Raji (cell line): ENCODE measurements around the gene MRC2.

ENCODE experiments used
- POLR2A ChIP-seq: IDR thresholded peaks from 2 replicates; pipeline ENCODE4 v1.6.1; 2011; ENCODE audit warnings: low read depth, low read length, control low read depth; ENCODE audit not compliant: insufficient read depth

Gene MRC2, protein sequence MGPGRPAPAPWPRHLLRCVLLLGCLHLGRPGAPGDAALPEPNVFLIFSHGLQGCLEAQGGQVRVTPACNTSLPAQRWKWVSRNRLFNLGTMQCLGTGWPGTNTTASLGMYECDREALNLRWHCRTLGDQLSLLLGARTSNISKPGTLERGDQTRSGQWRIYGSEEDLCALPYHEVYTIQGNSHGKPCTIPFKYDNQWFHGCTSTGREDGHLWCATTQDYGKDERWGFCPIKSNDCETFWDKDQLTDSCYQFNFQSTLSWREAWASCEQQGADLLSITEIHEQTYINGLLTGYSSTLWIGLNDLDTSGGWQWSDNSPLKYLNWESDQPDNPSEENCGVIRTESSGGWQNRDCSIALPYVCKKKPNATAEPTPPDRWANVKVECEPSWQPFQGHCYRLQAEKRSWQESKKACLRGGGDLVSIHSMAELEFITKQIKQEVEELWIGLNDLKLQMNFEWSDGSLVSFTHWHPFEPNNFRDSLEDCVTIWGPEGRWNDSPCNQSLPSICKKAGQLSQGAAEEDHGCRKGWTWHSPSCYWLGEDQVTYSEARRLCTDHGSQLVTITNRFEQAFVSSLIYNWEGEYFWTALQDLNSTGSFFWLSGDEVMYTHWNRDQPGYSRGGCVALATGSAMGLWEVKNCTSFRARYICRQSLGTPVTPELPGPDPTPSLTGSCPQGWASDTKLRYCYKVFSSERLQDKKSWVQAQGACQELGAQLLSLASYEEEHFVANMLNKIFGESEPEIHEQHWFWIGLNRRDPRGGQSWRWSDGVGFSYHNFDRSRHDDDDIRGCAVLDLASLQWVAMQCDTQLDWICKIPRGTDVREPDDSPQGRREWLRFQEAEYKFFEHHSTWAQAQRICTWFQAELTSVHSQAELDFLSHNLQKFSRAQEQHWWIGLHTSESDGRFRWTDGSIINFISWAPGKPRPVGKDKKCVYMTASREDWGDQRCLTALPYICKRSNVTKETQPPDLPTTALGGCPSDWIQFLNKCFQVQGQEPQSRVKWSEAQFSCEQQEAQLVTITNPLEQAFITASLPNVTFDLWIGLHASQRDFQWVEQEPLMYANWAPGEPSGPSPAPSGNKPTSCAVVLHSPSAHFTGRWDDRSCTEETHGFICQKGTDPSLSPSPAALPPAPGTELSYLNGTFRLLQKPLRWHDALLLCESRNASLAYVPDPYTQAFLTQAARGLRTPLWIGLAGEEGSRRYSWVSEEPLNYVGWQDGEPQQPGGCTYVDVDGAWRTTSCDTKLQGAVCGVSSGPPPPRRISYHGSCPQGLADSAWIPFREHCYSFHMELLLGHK (N-terminal part only)

GRCh38 chr17:62627219-62627903, at the start of gene MRC2:
MRC2 (plus strand) TSS chr17:62627670; CDS start chr17:62627803, 133 bp downstream.
- no peak for TF ChIP-seq POLR2A

- TF ChIP-seq POLR2A = no peak
Measured at GRCh38 chr17:62578757-62579487, 48.5 kb upstream of the MRC2 start.

DNA sequence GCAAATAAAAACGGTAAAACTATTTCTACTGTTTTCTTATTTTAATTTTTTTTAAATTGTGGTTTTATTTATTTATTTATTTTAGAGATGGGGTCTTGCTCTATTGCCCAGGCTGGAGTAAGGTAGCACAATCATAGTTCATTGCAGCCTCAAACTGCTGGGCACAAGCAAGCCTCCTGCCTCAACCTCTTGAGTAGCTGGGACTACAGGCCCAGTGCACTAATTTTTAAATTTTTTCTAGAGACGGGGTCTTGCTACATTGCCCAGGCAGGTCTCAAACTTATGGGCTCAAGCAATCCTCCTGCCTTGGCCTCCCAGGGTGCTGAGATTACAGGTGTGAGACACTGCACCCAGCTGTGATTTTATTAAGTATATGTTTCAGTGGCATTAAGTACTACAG, 46.5 kb upstream of the MRC2 start:
- TF ChIP-seq POLR2A = no peak

DNA sequence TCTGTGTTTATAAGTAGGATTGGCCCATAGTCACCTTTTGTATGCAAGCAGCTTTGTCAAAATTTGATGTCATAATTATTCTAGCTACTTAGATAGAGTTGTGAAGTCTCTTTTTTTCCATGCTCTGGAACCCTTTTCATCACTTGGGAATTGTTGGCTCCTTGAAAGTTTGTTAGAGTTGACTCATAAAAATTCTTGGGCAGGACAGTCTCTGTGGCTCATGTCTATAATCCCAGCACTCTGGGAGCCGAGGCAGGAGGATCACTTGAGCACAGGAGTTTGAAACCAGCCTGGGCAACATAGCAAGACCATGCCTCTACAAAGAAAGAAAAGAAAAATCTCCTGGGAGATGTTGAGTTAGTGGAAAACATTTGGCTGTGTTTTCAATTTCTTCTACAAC, 45.7 kb upstream of the MRC2 start:
- TF ChIP-seq POLR2A = no peak

- TF ChIP-seq POLR2A = no peak
Measured at GRCh38 chr17:62587554-62587953, 39.9 kb upstream of the MRC2 start.

- no peak for TF ChIP-seq POLR2A
Measured at GRCh38 chr17:62588109-62588508, 39.4 kb upstream of the MRC2 start.

DNA sequence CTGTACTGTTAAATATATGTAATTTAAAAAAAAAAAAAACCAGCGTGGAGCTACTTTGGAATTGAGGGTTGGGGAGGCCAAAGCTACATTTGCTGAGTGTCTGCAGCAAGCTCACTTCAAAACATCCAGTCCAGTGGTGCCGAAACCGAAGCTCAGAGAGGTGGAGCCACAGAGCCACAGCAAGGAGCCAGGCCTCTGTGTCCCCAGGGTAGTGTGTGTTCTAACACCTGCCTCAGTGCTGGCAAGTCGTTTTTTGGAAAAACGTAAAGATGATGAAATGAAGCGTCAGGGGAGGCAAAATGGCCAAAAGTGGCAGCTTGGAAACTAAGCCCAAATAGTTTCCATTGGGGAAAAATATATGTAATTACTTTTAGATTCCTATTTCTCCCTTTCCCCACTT, 36.1 kb upstream of the MRC2 start:
- no peak for TF ChIP-seq POLR2A

DNA sequence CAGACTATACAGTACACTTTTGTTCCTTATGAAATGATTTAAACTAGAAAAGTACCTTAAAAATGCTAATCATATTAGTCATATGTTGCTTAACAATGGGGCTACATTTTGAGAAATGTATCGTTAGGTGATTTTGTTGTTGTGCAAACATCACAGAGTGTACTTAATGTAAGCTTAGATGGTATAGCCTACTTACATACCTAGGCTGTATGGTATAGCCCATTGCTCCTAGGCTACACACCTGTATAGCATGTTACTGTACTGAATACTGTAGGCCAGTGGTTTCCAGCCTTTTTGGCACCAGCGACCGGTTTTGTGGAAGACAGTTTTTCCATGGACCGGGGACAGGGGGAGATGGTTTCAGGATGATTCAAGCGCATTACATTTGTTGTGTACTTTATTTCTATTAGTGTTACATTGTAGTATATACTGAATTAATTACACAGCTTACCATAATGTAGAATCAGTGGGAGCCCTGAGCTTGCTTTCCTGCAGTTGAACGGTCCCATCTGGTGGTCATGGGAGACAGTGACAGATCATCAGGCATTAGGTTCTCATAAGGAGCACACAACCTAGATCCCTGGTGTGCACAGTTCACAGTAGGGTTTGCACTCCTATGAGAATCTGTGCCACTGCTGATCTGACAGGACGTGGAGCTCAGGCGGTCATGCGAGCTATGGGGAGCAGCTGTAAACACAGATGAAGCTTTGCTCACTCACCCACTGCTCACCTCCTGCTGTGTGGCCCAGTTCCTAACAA, 35.0 kb upstream of the MRC2 start:
- TF ChIP-seq POLR2A = no peak

GRCh38 chr17:62595484-62595883, 32.0 kb upstream of the MRC2 start:
- TF ChIP-seq POLR2A = no peak

GRCh38 chr17:62596662-62597061, 30.8 kb upstream of the MRC2 start:
- no peak for TF ChIP-seq POLR2A

DNA sequence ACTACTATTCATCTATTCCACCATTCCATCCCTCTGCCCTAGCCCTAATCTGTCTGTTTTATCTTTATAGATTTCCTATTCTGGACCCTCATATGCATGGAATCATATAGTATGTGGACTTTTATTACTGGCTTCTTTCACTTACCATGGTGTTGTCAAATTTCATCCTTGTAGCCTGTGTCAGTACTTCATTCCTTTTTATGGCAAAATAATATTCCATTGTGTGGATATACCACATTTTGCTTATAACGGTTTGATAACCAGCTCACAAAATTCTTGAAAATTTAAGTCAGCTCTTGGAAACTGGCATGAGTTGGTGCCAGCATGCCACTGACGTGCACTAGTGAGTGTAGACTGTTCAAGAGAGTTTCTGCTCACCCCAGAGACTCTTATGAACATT, 30.3 kb upstream of the MRC2 start:
- TF ChIP-seq POLR2A = no peak

DNA sequence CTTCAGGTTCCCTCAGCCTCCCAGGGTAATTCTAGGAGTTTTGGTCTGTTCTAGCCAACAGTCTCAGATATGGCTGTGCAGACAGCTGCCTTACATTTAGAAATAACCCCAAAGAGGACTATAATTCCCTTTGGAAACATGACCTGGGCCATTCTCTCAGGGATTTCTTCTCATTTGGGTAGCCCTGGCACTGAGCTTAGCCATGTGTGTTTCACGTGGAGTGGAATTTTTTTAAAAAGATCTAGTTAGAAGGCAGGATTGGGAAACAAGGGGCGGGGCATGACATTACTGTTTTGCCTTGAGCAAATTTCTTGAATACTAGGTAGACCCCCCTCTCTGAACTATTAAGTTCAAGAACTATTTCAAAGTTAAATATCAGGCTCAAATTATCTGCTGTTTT, 29.6 kb upstream of the MRC2 start:
- no peak for TF ChIP-seq POLR2A

DNA sequence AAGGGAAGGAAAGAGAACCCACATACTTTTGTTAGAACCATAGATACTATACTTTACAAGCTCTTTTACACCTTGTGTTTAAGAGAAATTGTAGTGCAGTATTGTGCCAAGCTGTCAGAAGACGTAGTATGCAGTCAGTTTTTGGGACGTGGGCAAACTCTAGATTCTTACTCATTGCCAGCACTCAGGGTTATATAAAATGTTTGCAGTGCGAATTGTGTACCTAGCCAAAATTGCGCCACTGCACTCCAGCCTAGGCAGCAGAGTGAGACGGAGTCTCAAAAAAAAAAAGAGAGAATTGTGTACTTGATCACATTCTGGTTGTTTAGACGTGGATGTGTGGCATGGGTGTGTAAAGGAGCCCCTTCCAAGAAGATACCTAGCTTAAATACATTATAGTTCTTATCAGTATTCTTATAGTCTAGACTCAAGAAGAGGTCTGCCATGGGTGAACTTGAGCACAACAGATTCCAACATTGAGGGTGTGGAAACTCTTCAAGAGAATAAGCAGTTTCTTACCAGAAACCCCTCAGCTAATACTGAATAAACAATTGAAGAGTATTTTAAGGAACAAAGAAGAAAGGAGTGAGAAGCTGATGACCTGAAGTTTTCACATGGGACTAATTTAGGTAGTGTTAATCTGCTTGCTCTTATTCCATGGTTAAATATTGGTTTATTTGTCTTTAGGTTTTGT, 27.4 kb upstream of the MRC2 start:
- TF ChIP-seq POLR2A = no peak
